Right atrium auricular region (tissue), 2 donors: Measurements from ENCODE around the gene CUBN. TPM values are rescaled to one million over a fixed set of nuclear protein-coding genes. Genes with fewer than 3 reads are reported as not detected.

Source experiments
- DNase-seq: peaks from one replicate; pipeline ENCODE4 v3.0.0-alpha.2; 2019; ENCODE audit warnings: low spot score
- H3K27ac ChIP-seq, 2 donors: fragments of 200-600 bp; sonication (generic); 1 replicate in 1 of 2; 2 replicates in 1 of 2; pipeline ENCODE4 v1.5.1; 2016 to 2019
- H3K27me3 ChIP-seq, 2 donors: fragments of 200-600 bp; sonication (generic); one replicate each; pipeline versions ENCODE4 v1.5.1 to v1.6.0; 2017 to 2019
- H3K36me3 ChIP-seq: fragments of 200-600 bp; sonication (generic); one replicate; pipeline ENCODE4 v1.5.1; 2016
- H3K4me1 ChIP-seq, 2 donors: fragments of 200-600 bp; sonication (generic); one replicate each; pipeline versions ENCODE4 v1.5.1 to v1.6.0; 2017 to 2019
- H3K4me3 ChIP-seq, 2 donors: fragments of 200-600 bp; sonication (generic); 1 replicate in 1 of 2; 2 replicates in 1 of 2; pipeline ENCODE4 v1.5.1; 2017 to 2019; ENCODE audit warnings: mild to moderate bottlenecking in 1 of 2, moderate library complexity in 1 of 2
- H3K9me3 ChIP-seq, 2 donors: fragments of 200-600 bp; sonication (generic); one replicate each; pipeline ENCODE4 v1.5.1; 2019
- CTCF ChIP-seq, 2 donors: fragments of 200-600 bp; sonication (generic); IDR thresholded peaks; one replicate each; pipeline ENCODE4 v1.5.1; 2019; ENCODE audit warnings: antibody characterized with exemption in 2 of 2
- total RNA-seq, 2 donors: library from RNA; depleted of rRNA; stranded (reverse); fragments of >200 nt; gene quantifications; one replicate each; pipeline ENCODE4 v1.1.0, GENCODE V29; 2016

The CUBN gene
- total RNA-seq, 2 donors from 2014 or later = 0.15 to 0.94 TPM

- H3K4me1 ChIP-seq = peaks cover 0 to 25% of the 10 kb centered on the region in 2 donors
- no peaks in the 10 kb centered on the region for H3K36me3 ChIP-seq
- TF ChIP-seq CTCF (IDR thresholded peaks at IDR 0.05) = no peak
- DNase-seq = no peak
- H3K4me3 ChIP-seq = no peak overlapping the region
- peak overlapping the region; percentile 60 to 69 for H3K27ac ChIP-seq
- H3K27me3 ChIP-seq = no peaks in the 10 kb centered on the region
- H3K9me3 ChIP-seq = no peaks in the 10 kb centered on the region
Observed at GRCh38 chr10:16986406-16987205, 143.0 kb downstream of the CUBN start.

GRCh38 chr10:16986082-16986405 lies 143.6 kb downstream of the CUBN start:
- peaks cover 0 to 25% of the 10 kb centered on the region in 2 donors for H3K4me1 ChIP-seq
- DNase-seq = no peak
- no peaks in the 10 kb centered on the region for H3K36me3 ChIP-seq
- H3K27ac ChIP-seq = peak overlapping the region; percentile 60 to 69
- H3K4me3 ChIP-seq = no peak overlapping the region
- no peak for TF ChIP-seq CTCF (IDR thresholded peaks at IDR 0.05)
- H3K9me3 ChIP-seq = no peaks in the 10 kb centered on the region
- no peaks in the 10 kb centered on the region for H3K27me3 ChIP-seq

- no peak for DNase-seq
- no peaks in the 10 kb centered on the region for H3K27me3 ChIP-seq
- H3K4me3 ChIP-seq = no peak overlapping the region
- no peaks in the 10 kb centered on the region for H3K36me3 ChIP-seq
- H3K27ac ChIP-seq = no peak overlapping the region
- peaks cover 0 to 25% of the 10 kb centered on the region in 2 donors for H3K4me1 ChIP-seq
- no peak for TF ChIP-seq CTCF (IDR thresholded peaks at IDR 0.05)
- no peaks in the 10 kb centered on the region for H3K9me3 ChIP-seq
Observed at GRCh38 chr10:16984242-16984641, 145.4 kb downstream of the CUBN start.

GRCh38 chr10:16976803-16977202 lies 152.8 kb downstream of the CUBN start:
- no peaks in the 10 kb centered on the region for H3K27me3 ChIP-seq
- TF ChIP-seq CTCF (IDR thresholded peaks at IDR 0.05) = no peak
- H3K9me3 ChIP-seq = no peaks in the 10 kb centered on the region
- DNase-seq = no peak
- H3K36me3 ChIP-seq = no peaks in the 10 kb centered on the region
- no peak overlapping the region for H3K4me3 ChIP-seq
- H3K4me1 ChIP-seq = no peaks in the 10 kb centered on the region
- no peak overlapping the region for H3K27ac ChIP-seq

GRCh38 chr10:16975188-16975587 lies 154.4 kb downstream of the CUBN start:
- no peaks in the 10 kb centered on the region for H3K4me1 ChIP-seq
- H3K4me3 ChIP-seq = no peak overlapping the region
- no peak for TF ChIP-seq CTCF (IDR thresholded peaks at IDR 0.05)
- no peaks in the 10 kb centered on the region for H3K36me3 ChIP-seq
- no peaks in the 10 kb centered on the region for H3K27me3 ChIP-seq
- no peak overlapping the region for H3K27ac ChIP-seq
- DNase-seq = no peak
- no peaks in the 10 kb centered on the region for H3K9me3 ChIP-seq
